SK-N-SH treated with all-trans-retinoic acid at 6 μM for 48 hours (cell line): ENCODE results near the gene GPX4.

Experiments
- ARNTL ChIP-seq: fragments of 450-650 bp; formaldehyde crosslinking; IDR thresholded peaks from 2 replicates; pipeline ENCODE4 v1.5.0; 2020; ENCODE audit warnings: low read depth, mild to moderate bottlenecking, moderate library complexity, borderline replicate concordance
- GLIS3 ChIP-seq: fragments of 250-450 bp; sonication (Bioruptor Pico); IDR thresholded peaks from 2 replicates; pipeline ENCODE4 v1.5.0; 2020; ENCODE audit warnings: mild to moderate bottlenecking, moderate library complexity
- PATZ1 ChIP-seq: fragments of 250-450 bp; sonication (Bioruptor Pico); IDR thresholded peaks from 2 replicates; pipeline ENCODE4 v1.8.0; 2020; ENCODE audit warnings: mild to moderate bottlenecking, moderate library complexity, borderline replicate concordance
- RARB ChIP-seq: fragments of 250-450 bp; sonication (Bioruptor Pico); IDR thresholded peaks from 2 replicates; pipeline ENCODE4 v1.8.0; 2021; ENCODE audit warnings: mild to moderate bottlenecking, moderate library complexity
- TSHZ2 ChIP-seq: fragments of 250-450 bp; sonication (Bioruptor Pico); IDR thresholded peaks from 2 replicates; pipeline ENCODE4 v1.5.0; 2020; ENCODE audit warnings: mild to moderate bottlenecking, moderate library complexity
- ZFP30 ChIP-seq: fragments of 450-650 bp; formaldehyde crosslinking; IDR thresholded peaks from 2 replicates; pipeline ENCODE4 v1.5.0; 2022; ENCODE audit warnings: mild to moderate bottlenecking, moderate library complexity

- TF ChIP-seq ARNTL (CRISPR knock-in tag) (no peak), RARB (CRISPR knock-in tag) (no peak), TSHZ2 (CRISPR knock-in tag) (no peak), PATZ1 (CRISPR knock-in tag) (no peak), GLIS3 (no peak), ZFP30 (CRISPR knock-in tag) (no peak)
These were observed 40.5 kb upstream of the GPX4 start for GRCh38 chr19:1063030-1063908.
